Astrocyte of the hippocampus (primary cell): ENCODE data around the gene SOD2.
"Not testable (repeated sequence)": the region's sequence is repeated elsewhere in the genome, so short reads cannot be mapped to it uniquely, and the experiment has no call there.

Experiments
- DNase-seq: peaks from one replicate; pipeline ENCODE4 v3.0.0; 2011; ENCODE audit warnings: low read depth, low spot score

The SOD2 gene

DNA sequence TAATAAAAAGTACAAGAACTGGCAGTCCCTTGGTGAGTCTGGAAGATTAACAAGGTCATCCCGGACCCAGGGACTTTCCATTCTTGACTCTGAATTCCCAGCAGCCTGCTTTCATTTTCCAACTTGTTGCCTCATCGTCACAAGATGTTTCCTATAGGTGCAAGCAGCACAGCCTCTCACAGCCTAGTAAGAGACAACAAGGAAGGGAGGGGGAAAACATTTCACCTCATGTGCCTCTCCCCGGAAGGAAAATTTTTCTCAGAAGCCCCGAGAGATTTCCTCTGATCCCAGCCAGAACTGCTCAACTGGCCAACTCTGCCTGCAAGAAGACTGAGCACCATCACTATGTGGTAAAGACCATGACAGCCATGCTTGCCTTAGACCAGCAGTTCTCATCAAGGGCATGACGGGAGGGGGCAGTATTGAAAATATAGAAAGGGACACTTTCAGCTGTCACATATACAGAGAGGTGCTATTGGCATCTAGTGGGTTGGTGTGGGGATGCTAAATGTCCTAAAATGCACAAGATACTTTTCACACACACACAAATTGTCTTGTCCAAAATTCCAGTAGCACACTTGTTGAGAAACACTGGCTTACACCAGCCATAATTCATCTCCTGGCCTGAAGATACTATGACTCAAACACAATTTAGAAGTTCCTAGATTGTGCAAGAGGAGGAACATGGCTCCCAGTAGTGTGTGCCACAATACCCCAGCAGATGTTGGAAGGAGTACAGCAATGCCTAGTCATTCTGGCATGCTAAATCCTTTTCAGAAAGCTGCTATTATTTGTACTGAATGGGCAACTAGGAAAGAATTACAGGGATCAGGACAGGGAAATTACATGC, 23.4 kb upstream of the SOD2 start:
- peak; percentile 87 for DNase-seq

DNA sequence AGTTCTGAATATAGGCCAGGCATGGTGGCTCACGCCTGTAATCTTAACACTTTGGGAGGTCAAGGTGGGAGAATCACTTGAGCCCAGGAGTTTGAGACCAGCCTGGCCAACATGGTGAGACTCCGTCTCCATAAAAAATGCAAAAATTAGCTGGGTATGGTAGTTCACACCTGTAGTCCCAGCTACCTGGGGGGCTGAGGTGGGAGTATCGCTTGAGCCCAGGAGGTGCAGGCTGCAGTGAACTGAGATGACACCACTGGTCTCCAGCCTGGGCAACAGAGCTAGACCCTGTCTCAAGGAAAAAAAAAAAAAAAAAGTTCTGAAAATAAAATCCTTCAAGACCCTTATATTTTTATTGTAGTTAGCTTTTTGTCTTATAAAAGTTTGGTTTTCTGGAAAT, 22.6 kb upstream of the SOD2 start:
- no peak for DNase-seq

GRCh38 chr6:159715166-159715565, 22.1 kb upstream of the SOD2 start:
- DNase-seq, result no peak

DNA sequence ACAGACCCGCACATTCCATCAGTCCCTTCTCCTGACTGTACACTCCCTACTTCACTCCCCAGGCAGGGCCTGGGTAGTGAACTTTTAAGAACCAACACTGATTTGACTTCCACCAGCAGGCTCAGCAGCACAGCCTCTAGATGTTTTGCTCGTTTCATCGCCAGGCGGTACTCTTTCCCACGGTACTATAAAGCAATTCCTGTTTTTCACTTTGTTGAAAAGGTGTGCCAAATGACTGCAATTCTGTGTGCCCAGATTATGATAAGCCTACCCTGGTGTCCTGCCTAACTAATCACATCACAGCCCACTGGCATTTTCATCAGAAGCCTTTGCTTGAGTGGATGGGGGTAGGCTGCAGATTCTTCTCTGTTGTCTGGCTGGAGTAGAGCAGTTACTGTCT, 21.4 kb upstream of the SOD2 start:
- peak; percentile 11 for DNase-seq

DNA sequence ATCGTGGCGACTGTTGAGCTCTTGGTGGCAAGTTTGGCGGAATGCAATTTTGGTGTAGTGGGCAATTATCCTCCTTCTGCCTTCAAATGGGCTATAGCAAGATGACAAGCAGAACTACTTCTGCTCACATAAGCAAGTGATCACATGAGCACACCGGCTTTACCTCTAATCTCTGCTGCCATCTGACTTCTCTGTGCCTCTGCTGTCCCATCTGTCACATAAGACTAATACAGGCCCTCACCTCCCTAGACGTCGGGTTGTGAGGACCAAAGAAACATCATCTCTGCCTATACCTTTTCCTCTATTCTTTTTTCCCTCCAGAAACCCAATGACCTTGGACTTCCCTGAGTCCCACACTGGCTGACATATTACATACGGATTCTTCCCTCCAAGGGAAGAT, 20.9 kb upstream of the SOD2 start:
- DNase-seq, result no peak

GRCh38 chr6:159712389-159712788, 19.3 kb upstream of the SOD2 start:
- not testable (repeated sequence) for DNase-seq

DNA sequence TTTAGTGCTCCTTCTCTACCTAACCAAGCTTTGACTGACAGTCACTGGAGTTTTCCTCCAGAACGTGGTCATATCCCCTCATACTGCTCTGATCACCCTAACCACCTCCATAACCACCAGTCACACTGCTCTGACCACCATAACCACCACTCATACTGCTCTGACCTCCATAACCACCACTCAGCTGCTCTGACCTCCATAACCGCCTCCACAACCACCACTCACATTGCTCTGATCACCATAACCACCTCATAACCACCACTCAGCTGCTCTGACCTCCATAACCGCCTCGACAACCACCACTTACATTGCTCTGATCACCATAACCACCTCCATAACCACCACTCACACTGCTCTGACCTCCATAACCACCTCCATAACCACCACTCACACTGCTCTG, 17.6 kb upstream of the SOD2 start:
- not testable (repeated sequence) for DNase-seq

DNA sequence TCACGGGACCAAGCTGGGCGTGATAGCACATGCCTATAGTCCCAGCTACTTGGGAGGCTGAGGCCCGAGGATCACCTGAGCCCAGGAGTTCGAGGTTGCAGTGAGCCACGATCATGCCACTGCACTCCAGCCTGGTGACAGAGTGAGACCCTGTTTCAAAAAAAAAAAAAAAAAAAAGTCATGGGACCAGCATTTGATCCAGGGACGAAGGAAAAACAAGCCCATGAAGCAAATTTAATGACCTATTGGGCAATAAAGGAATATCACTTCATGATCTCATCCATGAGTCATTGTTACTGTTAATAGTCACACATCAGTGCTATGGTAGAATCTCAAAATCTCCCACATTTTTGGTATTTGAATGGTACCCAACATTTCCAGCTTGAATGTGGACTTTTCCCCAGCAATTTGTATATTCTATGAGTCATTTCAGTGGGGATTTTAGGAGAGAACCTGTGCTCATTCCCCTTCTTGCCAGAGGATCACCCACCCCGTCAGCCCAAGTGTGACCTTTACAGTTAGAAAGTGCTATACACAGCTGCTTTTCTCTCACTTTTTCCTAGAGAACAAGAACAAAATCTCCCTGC, 8.5 kb upstream of the SOD2 start:
- peak; percentile 77 for DNase-seq

GRCh38 chr6:159700970-159701369, 7.9 kb upstream of the SOD2 start:
- no peak for DNase-seq

- no peak for DNase-seq
These were observed 2.9 kb upstream of the SOD2 start for GRCh38 chr6:159695984-159696383.

GRCh38 chr6:159693894-159694545, 979 bp upstream of the SOD2 start:
- no peak for DNase-seq

DNA sequence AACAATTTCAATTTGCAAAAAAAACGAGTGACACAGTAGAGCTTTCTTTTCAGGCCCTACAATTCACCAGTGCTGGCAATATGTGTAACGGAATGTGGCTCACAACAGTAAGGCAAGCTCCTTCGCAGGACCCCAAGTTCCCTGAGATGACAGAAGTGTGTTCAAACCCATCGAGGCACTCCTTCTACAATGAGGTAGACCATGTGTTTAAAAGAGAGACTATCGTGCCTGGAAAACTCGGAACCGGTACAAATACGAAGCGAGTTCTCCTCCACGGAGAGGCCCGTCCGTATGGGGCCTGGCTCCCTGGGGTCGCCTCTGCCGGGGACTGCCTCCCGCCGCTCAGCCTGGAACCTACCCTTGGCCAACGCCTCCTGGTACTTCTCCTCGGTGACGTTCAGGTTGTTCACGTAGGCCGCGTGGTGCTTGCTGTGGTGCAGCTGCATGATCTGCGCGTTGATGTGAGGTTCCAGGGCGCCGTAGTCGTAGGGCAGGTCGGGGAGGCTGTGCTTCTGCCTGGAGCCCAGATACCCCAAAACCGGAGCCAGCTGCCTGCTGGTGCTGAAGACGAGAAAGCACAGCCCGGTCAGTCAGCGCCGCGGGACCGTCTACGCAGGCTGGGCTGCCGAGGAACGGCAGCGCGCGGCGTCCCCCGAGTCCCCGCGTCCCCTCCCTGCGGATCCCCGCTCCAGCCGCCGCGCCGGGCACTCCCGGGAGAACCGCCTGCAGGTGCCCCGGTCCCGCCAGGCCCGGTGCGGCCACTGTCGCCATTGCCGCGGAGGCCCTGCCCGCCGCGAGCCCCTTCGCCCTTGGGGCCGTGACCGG, 526 bp downstream of the SOD2 start:
- DNase-seq, result peak; percentile 71

DNA sequence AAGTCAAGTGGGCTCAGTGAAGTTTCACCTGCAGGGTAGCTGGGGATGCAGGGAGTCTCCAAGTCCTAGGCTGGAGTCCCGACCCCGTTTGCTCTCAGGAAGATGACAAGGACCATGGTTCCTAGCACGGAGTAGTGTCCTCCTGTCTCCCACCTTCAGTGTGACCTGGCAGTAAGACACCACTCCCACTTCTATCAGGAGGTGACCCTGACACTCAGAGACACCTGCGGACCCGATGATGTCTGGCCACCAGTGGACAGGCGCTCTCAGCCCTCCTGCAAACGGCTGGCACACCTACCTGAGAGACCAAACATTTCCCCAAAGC, 1.1 kb downstream of the SOD2 start:
- no peak for DNase-seq

- DNase-seq, result peak; percentile 75
These were observed 1.7 kb downstream of the SOD2 start for GRCh38 chr6:159691133-159691962.

- DNase-seq, result not testable (repeated sequence)
These were observed 2.9 kb downstream of the SOD2 start for GRCh38 chr6:159690135-159690534.

DNA sequence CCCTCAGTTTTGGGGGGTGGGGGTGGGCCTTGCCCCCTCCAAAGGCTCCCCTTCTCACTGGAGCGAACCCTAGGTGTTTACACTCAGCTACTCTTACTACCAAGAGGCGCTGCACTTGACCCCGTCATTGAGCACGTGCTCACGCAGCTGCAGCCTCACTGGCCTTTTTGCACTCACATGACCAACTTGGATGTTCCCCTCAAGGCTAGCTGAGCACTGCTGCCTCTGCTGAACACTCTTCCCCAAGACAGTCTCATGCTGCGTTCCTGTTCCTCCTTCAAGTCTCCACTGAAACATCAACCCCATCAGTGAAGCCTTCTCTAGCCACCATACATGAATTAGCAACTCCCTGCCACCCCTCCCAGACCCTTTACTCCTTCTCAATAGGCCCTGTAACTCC, 4.0 kb downstream of the SOD2 start:
- DNase-seq, result no peak

DNA sequence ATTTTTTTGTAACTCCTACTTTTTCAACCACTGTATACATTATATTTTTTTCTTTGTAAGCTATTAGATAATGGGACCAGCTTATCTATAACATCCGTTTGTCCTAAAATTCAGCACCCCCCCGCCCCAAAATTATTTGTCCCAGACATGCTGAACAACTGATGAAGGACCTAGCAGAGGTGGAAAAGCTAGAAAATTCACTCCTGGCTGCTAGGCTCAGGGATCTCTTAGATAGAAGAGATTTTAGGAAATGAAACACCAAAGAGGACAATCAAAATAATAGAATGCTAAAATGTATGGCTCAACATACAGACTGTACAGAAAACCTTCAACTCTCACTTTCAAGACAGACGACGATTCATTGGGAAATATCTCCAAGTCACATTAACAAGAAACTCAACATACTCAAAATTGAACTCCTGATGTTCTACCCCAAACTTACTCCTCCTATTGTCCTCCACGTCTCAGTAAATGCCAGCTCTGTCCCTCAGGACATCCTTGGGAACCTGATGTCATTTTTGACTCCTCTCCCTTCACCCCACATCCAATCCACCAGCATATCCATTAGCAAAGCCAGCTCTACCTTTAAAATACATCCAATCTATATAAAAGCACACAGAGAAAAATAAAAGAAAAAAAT, 4.7 kb downstream of the SOD2 start:
- DNase-seq, result no peak

DNA sequence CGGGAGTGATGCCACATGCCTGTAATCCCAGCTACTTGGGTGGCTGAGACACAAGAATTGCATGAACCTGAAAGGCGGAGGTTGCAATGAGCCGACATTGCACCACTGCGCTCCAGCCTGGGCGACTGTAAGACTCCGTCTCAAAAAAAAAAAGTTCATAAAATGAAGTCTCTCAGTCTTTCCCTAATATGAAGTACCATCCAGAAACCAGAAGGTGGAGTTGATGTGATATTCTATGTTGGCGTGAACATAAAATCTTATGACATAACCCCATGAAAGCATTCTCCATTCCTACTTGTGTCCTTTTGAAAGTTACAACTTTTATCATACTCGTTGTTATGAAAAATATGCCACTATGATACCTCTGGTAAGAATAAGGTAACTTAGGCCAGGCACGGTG, 5.7 kb downstream of the SOD2 start:
- DNase-seq, result no peak

GRCh38 chr6:159686703-159687102, 6.3 kb downstream of the SOD2 start:
- no peak for DNase-seq

DNA sequence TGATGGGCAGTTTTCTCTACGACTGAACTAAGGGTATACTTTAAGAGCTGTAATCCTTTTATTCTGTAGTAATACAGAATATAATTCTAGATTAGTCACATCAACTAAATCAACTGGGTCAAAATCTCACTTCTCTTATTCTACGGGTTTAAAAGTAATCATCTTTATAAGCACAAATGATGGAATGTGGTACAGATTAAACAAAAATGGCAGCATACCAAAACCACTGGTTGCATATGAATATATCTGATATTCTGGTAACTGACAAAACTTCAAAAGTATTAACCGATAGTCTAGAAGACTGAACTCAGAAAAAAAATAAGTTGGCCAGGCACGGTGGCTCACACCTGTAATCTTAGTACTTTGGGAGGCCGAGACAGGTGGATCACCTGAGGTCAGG, 7.0 kb downstream of the SOD2 start:
- DNase-seq, result no peak

- DNase-seq, result no peak
These were observed 9.1 kb downstream of the SOD2 start for GRCh38 chr6:159684013-159684304.
